ENCODE data around the gene IDH3A. TPM values are rescaled to one million over a fixed set of nuclear protein-coding genes. Genes with fewer than 3 reads are reported as not detected.

Gene IDH3A
- total RNA-seq, 1 donor from 2014 or later, result 60.2 TPM

- peak; percentile 60 to 77 for DNase-seq (ENCODE audit: extremely low spot score in 2 of 2)
- Histone ChIP-seq H3K4me3 (no peak overlapping the region), H3K27me3 (no peaks in the 10 kb centered on the region), H3K27ac (no peak overlapping the region), H3K36me3 (no peaks in the 10 kb centered on the region), H3K9me3 (no peaks in the 10 kb centered on the region), H3K4me1 (peaks cover 58% of the 10 kb centered on the region)
- TF ChIP-seq POLR2AphosphoS5 (IDR thresholded peaks at IDR 0.05; ENCODE audit: insufficient read depth in 1 of 2, low read depth in 1 of 2), result no peak
- no peak for TF ChIP-seq POLR2A (IDR thresholded peaks at IDR 0.05)
- TF ChIP-seq CTCF (IDR thresholded peaks at IDR 0.05), result no peak
- intact Hi-C loops (cut with DNase I), result no loop called here
Measured at GRCh38 chr15:78208341-78208844, 59.2 kb downstream of the IDH3A start.

- DNase-seq (ENCODE audit: extremely low spot score in 2 of 2), result peak; percentile 79 to 94
- no peaks in the 10 kb centered on the region for H3K36me3 ChIP-seq
- TF ChIP-seq POLR2AphosphoS5 (IDR thresholded peaks at IDR 0.05; ENCODE audit: insufficient read depth in 1 of 2, low read depth in 1 of 2) (no peak), CTCF (IDR thresholded peaks at IDR 0.05) (no peak), POLR2A (IDR thresholded peaks at IDR 0.05) (no peak)
- no peaks in the 10 kb centered on the region for H3K27me3 ChIP-seq
- H3K27ac ChIP-seq, result no peak overlapping the region
- H3K4me3 ChIP-seq, result no peak overlapping the region
- H3K4me1 ChIP-seq, result peaks cover 61% of the 10 kb centered on the region
- intact Hi-C loops (cut with DNase I), result no loop called here
- H3K9me3 ChIP-seq, result no peaks in the 10 kb centered on the region
Measured at GRCh38 chr15:78208887-78209645, 59.9 kb downstream of the IDH3A start.

GRCh38 chr15:78209646-78210348 is 60.6 kb downstream of the IDH3A start:
- peak; percentile 49 to 67 for DNase-seq (ENCODE audit: extremely low spot score in 2 of 2)
- H3K4me3 ChIP-seq, result no peak overlapping the region
- no peak overlapping the region for H3K27ac ChIP-seq
- peaks cover 61% of the 10 kb centered on the region for H3K4me1 ChIP-seq
- intact Hi-C loops (cut with DNase I), result no loop called here
- no peak for TF ChIP-seq POLR2AphosphoS5 (IDR thresholded peaks at IDR 0.05; ENCODE audit: insufficient read depth in 1 of 2, low read depth in 1 of 2)
- no peak for TF ChIP-seq POLR2A (IDR thresholded peaks at IDR 0.05)
- no peak for TF ChIP-seq CTCF (IDR thresholded peaks at IDR 0.05)
- H3K36me3 ChIP-seq, result no peaks in the 10 kb centered on the region
- no peaks in the 10 kb centered on the region for H3K9me3 ChIP-seq
- H3K27me3 ChIP-seq, result no peaks in the 10 kb centered on the region

- Histone ChIP-seq H3K4me1 (peaks cover 61% of the 10 kb centered on the region), H3K36me3 (no peaks in the 10 kb centered on the region), H3K4me3 (no peak overlapping the region), H3K9me3 (no peaks in the 10 kb centered on the region), H3K27me3 (no peaks in the 10 kb centered on the region), H3K27ac (no peak overlapping the region)
- intact Hi-C loops (cut with DNase I), result no loop called here
- peak; percentile 58 to 67 for DNase-seq (ENCODE audit: extremely low spot score in 2 of 2)
- no peak for TF ChIP-seq CTCF (IDR thresholded peaks at IDR 0.05)
- TF ChIP-seq POLR2A (IDR thresholded peaks at IDR 0.05), result no peak
- no peak for TF ChIP-seq POLR2AphosphoS5 (IDR thresholded peaks at IDR 0.05; ENCODE audit: insufficient read depth in 1 of 2, low read depth in 1 of 2)
Measured at GRCh38 chr15:78210349-78210717, 61.2 kb downstream of the IDH3A start.
